SH-SY5Y (cell line): ENCODE results near the gene INAFM2.

Experiments
- GATA2 ChIP-seq: IDR thresholded peaks from 2 replicates; pipeline ENCODE4 v1.6.1; 2011; ENCODE audit warnings: mild to moderate bottlenecking, low read depth, low read length
- GATA3 ChIP-seq: IDR thresholded peaks from 2 replicates; pipeline ENCODE4 v1.6.1; 2011; ENCODE audit warnings: low read depth, mild to moderate bottlenecking, low read length, moderate library complexity

DNA sequence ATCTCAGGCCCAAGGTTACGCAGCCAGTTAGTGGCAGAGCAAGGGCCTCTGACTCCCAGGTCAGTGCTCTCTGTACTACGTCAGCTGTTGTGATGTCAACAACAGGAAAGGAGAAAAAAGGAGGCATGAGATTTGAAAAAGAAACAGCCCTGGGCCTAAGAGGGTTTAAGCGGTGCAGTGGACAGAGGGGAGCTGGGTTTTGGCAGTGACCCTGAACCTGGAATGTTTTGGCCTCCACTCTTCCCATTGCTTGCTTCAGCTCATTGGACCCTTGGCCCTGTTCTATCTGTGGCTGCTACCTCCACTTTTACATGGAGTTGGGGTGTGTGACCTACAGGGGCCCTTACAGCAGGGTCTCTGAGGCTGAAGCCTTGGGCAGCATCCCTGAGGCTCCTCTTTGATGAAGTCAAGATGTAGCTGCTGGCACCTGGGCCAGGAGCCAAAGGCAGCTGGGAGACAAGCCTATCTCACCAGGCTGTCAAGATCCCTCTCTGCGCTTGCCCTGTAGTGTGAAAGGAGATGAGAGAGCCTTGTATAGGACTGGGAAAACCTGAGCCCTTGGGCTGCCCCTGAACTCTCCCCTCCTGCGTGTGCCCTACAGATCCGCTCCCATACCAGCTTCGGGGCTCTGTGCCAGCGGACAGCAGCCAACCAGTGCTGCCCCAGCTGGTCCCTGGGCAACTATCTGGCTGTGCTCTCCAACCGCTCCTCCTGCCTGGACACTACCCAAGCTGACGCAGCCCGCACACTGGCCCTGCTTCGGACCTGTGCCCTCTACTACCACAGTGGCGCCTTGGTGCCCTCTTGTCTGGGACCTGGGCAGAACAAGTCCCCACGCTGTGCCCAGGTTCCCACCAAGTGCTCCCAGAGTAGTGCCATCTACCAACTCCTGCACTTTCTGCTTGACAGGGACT is 43.2 kb downstream of the INAFM2 start:
- TF ChIP-seq GATA3, result no peak
- TF ChIP-seq GATA2, result no peak
